Measurements from ENCODE around the gene PPM1A. TPM values are rescaled to one million over a fixed set of nuclear protein-coding genes. Genes with fewer than 3 reads are reported as not detected.
A peak's percentile ranks its signal among the peaks of the same experiment; 100 is the strongest.

Gene PPM1A
- total RNA-seq, 2 experiments from 2014 or later = 40.0 to 40.5 TPM

DNA sequence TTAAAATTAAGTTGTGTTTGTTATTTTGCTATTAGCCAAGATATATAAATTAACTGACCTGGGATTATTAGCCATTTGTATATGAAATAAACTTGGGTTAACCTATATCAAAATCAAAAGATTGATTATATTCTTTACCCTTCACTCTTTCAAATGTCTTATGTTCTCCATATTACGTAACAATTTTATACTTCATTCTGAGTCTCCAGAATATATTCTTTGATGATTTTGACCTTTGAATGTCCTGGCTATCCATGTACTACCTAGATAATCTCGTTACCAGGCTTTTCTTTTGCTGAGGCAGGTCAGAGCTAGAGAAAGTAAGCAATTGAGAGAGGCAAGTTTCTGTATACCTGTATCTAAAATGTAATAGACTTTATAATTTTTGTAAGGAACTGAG lies 3.6 kb downstream of the PPM1A start:
- Mint-ChIP-seq H3K27ac (no peak overlapping the region), H3K27me3 (no peaks in the 10 kb centered on the region), H3K9me3 (no peaks in the 10 kb centered on the region), H3K36me3 (ENCODE audit: low read depth) (peaks cover 9% of the 10 kb centered on the region), H3K4me3 (no peak overlapping the region), H3K4me1 (ENCODE audit: low read depth) (peaks cover 55% of the 10 kb centered on the region)
- ChIA-PET POLR2A (no interaction called here), CTCF (interaction anchor here (1.2 to 8.6 kb wide), 3 partner anchors 11 to 75 kb away, joined by 4 to 65 read pairs (median 4); no protein-coding TSS in a partner anchor)
- TF ChIP-seq, protein P1, sequence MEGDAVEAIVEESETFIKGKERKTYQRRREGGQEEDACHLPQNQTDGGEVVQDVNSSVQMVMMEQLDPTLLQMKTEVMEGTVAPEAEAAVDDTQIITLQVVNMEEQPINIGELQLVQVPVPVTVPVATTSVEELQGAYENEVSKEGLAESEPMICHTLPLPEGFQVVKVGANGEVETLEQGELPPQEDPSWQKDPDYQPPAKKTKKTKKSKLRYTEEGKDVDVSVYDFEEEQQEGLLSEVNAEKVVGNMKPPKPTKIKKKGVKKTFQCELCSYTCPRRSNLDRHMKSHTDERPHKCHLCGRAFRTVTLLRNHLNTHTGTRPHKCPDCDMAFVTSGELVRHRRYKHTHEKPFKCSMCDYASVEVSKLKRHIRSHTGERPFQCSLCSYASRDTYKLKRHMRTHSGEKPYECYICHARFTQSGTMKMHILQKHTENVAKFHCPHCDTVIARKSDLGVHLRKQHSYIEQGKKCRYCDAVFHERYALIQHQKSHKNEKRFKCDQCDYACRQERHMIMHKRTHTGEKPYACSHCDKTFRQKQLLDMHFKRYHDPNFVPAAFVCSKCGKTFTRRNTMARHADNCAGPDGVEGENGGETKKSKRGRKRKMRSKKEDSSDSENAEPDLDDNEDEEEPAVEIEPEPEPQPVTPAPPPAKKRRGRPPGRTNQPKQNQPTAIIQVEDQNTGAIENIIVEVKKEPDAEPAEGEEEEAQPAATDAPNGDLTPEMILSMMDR (IDR thresholded peaks at IDR 0.05) = no peak
- no peak for DNase-seq
- intact Hi-C loops (cut with micrococcal nuclease) = no loop called here
- no peak for ATAC-seq

DNA sequence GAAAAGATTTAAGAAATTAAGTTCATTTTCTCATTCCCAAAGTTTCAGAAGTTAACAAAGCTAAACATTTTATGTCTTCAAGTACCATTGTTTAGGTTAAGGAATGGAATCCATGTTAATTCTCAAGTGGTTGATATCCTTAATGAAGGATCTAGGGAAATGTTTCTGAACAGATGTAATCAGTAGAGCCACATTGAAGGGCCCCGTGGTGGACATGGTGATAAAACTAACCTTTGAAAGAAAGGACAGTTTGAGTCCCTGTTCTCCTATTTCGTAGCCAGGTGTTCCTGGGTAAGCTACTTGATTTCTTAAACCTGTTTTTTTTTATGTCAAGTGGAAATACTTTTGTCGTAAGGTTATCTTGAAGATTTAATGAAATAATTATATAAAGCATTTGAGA lies 4.6 kb downstream of the PPM1A start:
- TF ChIP-seq, protein P1 (IDR thresholded peaks at IDR 0.05) = no peak
- H3K36me3 Mint-ChIP-seq (ENCODE audit: low read depth) = peaks cover 10% of the 10 kb centered on the region
- H3K27ac Mint-ChIP-seq = no peak overlapping the region
- H3K27me3 Mint-ChIP-seq = no peaks in the 10 kb centered on the region
- H3K9me3 Mint-ChIP-seq = no peaks in the 10 kb centered on the region
- peaks cover 62% of the 10 kb centered on the region for H3K4me1 Mint-ChIP-seq (ENCODE audit: low read depth)
- intact Hi-C loops (cut with micrococcal nuclease) = no loop called here
- ChIA-PET POLR2A (interaction anchor here (0.7 to 0.8 kb wide), 2 partner anchors 47 to 78 kb away, joined by 3 read pairs; no protein-coding TSS in a partner anchor), CTCF (interaction anchor here (0.9 to 8.6 kb wide), 2 partner anchors 11 to 78 kb away, joined by 4 to 65 read pairs; no protein-coding TSS in a partner anchor)
- no peak for DNase-seq
- no peak overlapping the region for H3K4me3 Mint-ChIP-seq
- ATAC-seq = no peak

DNA sequence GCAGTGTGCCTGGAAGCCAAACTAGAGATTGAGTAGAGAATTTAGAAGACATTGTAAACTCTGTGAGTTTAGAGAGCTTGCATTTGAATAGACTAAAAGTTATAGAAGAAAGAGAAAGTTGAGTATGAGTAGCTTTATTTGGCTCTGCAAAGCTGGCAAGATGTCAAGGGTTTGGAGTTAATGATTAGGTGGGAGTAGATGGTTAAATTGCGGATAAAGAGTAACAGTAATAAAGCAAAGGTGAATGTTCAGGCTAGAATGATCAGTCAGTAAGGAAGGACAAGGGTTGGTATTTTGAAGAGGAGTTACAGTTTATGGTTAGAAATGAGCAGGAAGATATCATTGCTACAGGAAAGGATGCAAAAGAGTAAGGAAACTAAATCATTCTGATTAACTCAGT lies 5.2 kb downstream of the PPM1A start:
- Mint-ChIP-seq H3K27ac (no peak overlapping the region), H3K9me3 (no peaks in the 10 kb centered on the region), H3K4me1 (ENCODE audit: low read depth) (peaks cover 66% of the 10 kb centered on the region), H3K4me3 (no peak overlapping the region), H3K36me3 (ENCODE audit: low read depth) (peaks cover 12% of the 10 kb centered on the region), H3K27me3 (no peaks in the 10 kb centered on the region)
- DNase-seq (no peak), ATAC-seq (no peak)
- ChIA-PET POLR2A (no interaction called here), CTCF (interaction anchor here (8.6 kb wide), 1 partner anchor 10 kb away, joined by 65 read pairs; no protein-coding TSS in a partner anchor)
- TF ChIP-seq, protein P1 (IDR thresholded peaks at IDR 0.05) = no peak
- intact Hi-C loops (cut with micrococcal nuclease) = no loop called here

GRCh38 chr14:60257865-60258264 lies 8.8 kb downstream of the PPM1A start:
- H3K4me1 Mint-ChIP-seq (ENCODE audit: low read depth) = peaks cover 47% of the 10 kb centered on the region
- no peaks in the 10 kb centered on the region for H3K9me3 Mint-ChIP-seq
- ChIA-PET CTCF (interaction anchor here (0.6 to 8.6 kb wide), 3 partner anchors 6 to 96 kb away, joined by 3 to 65 read pairs (median 3); no protein-coding TSS in a partner anchor), POLR2A (interaction anchor here (0.6 to 2.1 kb wide), 3 partner anchors 7 to 9 kb away, joined by 3 to 8 read pairs (median 4); partner anchors contain the start of gene PPM1A)
- ATAC-seq = peak; percentile 30
- no peak overlapping the region for H3K4me3 Mint-ChIP-seq
- TF ChIP-seq, protein P1 (IDR thresholded peaks at IDR 0.05) = no peak
- no peak for DNase-seq
- peaks cover 9% of the 10 kb centered on the region for H3K36me3 Mint-ChIP-seq (ENCODE audit: low read depth)
- H3K27me3 Mint-ChIP-seq = no peaks in the 10 kb centered on the region
- intact Hi-C loops (cut with micrococcal nuclease) = no loop called here
- H3K27ac Mint-ChIP-seq = no peak overlapping the region

DNA sequence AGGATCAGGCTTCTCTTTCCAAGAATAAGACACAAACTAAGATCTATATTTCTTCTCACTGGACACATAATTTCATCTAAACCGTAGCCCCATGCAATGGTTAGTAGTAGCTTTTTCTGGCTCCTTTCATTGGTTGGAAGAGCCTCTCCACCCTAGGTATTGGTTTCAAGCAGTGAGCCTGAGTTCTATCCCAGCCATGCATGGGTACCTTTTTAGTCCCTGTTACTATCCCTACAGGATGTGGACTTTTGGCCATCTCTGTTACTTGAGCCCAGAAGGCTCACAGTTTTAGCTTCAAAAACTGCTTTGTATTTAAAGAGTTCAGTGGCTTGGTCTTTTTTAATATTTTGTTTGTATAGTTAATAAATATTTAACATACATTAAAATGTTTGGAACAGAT lies 16.1 kb downstream of the PPM1A start:
- no peaks in the 10 kb centered on the region for H3K27me3 Mint-ChIP-seq
- peaks cover 4% of the 10 kb centered on the region for H3K9me3 Mint-ChIP-seq
- no peak overlapping the region for H3K4me3 Mint-ChIP-seq
- intact Hi-C loops (cut with micrococcal nuclease) = loop anchor here (5.0 kb wide), 1 partner anchor 62 kb away; no protein-coding TSS in a partner anchor
- no peak overlapping the region for H3K27ac Mint-ChIP-seq
- ChIA-PET CTCF (interaction anchor here (0.8 to 7.5 kb wide), 10 partner anchors 11 to 301 kb away, joined by 3 to 65 read pairs (median 6); no protein-coding TSS in a partner anchor), POLR2A (interaction anchor here (3.0 kb wide), 1 partner anchor 17 kb away, joined by 20 read pairs; the partner anchor contains the start of gene PPM1A)
- ATAC-seq = no peak
- H3K4me1 Mint-ChIP-seq (ENCODE audit: low read depth) = peaks cover 11% of the 10 kb centered on the region
- no peak for DNase-seq
- H3K36me3 Mint-ChIP-seq (ENCODE audit: low read depth) = peaks cover 31% of the 10 kb centered on the region
- TF ChIP-seq, protein P1 (IDR thresholded peaks at IDR 0.05) = no peak

All from activated CD8-positive, alpha-beta T cell treated with anti-CD3 and anti-CD28 coated beads for 36 hours (primary cell).